GM21381 (cell line): ENCODE data around the gene MAML2.

Experiments used
- ATAC-seq: cut with Tn5 transposase; IDR thresholded peaks from one replicate; pipeline ENCODE4 v1.9.1; 2021; ENCODE audit warnings: mild to moderate bottlenecking, moderate library complexity; ENCODE audit not compliant: unreplicated experiment

MAML2 gene

GRCh38 chr11:95931916-95932315 lies 411.1 kb downstream of the MAML2 start:
- ATAC-seq: no peak

GRCh38 chr11:95930948-95931347 lies 412.0 kb downstream of the MAML2 start:
- ATAC-seq: no peak

DNA sequence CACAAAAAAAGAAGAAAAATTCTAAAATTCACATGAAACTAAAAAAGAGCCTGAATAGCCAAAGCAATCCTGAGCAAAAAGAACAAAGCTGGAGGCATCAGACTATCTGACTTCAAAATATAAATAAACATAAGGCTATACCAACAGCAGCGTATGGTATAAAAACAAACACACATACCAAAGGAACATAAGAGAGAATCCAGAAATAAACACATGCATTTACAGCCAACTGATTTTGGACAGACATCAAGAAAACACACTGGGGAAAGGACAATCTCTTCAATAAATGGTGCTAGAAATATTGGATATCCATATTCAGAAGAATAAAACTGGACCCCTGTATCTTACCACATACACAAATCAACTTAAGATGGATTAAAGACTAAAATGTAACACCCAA lies 416.3 kb downstream of the MAML2 start:
- ATAC-seq: no peak
